SK-N-MC (cell line): Measurements from ENCODE around the gene KRTAP4-4.
"Not testable (repeated sequence)": the region's sequence is repeated elsewhere in the genome, so short reads cannot be mapped to it uniquely, and the experiment has no call there.

Experiments used
- DNase-seq: peaks from one replicate; pipeline ENCODE4 v3.0.0-alpha.2; 2011; ENCODE audit warnings: low read depth, low spot score
- H3K27ac ChIP-seq: fragments of 200-600 bp; sonication (generic); 2 replicates; pipeline ENCODE4 v1.5.1; 2016; ENCODE audit warnings: mixed run types
- H3K36me3 ChIP-seq: fragments of 200-600 bp; sonication (generic); 2 replicates; pipeline ENCODE4 v1.6.1; 2017; ENCODE audit warnings: antibody characterized with exemption, low read length, mixed read lengths; ENCODE audit not compliant: insufficient read depth
- H3K4me3 ChIP-seq: fragments of 200-600 bp; sonication (generic); 2 replicates; pipeline ENCODE4 v1.5.1; 2016
- H3K9ac ChIP-seq: fragments of 200-600 bp; sonication (generic); 2 replicates; pipeline ENCODE4 v1.8.0; 2017; ENCODE audit warnings: mixed run types, mixed read lengths; ENCODE audit not compliant: insufficient read length
- H3K9me3 ChIP-seq: fragments of 200-600 bp; sonication (generic); 2 replicates; pipeline ENCODE4 v1.6.1; 2017; ENCODE audit warnings: low read depth, mild to moderate bottlenecking, antibody characterized with exemption, low read length, moderate library complexity, mixed read lengths
- EZH2 ChIP-seq: fragments of 200-600 bp; sonication (generic); IDR thresholded peaks from one replicate; pipeline ENCODE4 v1.6.1; 2017; ENCODE audit warnings: antibody characterized with exemption
- FOXP2 ChIP-seq: optimal IDR thresholded peaks from 2 replicates; pipeline ENCODE3; 2011; ENCODE audit warnings: mild to moderate bottlenecking, moderate library complexity; ENCODE audit not compliant: insufficient read depth; ENCODE audit errors: extremely low read length, control extremely low read depth
- POLR2AphosphoS5 ChIP-seq: IDR thresholded peaks from 2 replicates; pipeline ENCODE4 v1.6.1; 2012; ENCODE audit warnings: mild to moderate bottlenecking, low read depth, low read length, borderline replicate concordance

KRTAP4-4 gene

DNA sequence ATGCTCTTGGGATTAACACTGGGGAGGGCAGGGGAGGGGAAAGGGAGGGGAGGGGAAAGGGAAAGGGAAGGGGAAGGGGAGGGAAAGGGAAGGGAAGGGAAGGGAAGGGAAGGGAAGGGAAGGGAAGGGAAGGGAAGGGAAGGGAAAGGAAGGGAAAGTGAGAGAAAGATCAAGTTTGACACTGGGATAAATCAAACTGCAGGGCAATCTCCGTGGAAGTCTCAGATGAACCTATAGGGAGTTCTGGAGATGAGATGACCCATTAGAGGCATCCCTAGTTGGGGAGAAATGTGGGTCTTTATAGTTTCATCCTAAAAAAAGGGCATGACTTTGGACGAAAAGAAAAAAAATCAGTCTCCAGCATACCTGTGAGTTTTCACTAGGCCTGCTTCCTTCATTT is 38.8 kb downstream of the KRTAP4-4 start:
- no peak for DNase-seq
- no peak overlapping the region for H3K4me3 ChIP-seq
- no peaks in the 10 kb centered on the region for H3K36me3 ChIP-seq
- H3K9ac ChIP-seq: no peak overlapping the region
- TF ChIP-seq EZH2 (no peak), POLR2AphosphoS5 (no peak), FOXP2 (no peak)
- H3K9me3 ChIP-seq: peaks cover 3% of the 10 kb centered on the region; the same call in 1 of the 2 replicates
- H3K27ac ChIP-seq: no peak overlapping the region

DNA sequence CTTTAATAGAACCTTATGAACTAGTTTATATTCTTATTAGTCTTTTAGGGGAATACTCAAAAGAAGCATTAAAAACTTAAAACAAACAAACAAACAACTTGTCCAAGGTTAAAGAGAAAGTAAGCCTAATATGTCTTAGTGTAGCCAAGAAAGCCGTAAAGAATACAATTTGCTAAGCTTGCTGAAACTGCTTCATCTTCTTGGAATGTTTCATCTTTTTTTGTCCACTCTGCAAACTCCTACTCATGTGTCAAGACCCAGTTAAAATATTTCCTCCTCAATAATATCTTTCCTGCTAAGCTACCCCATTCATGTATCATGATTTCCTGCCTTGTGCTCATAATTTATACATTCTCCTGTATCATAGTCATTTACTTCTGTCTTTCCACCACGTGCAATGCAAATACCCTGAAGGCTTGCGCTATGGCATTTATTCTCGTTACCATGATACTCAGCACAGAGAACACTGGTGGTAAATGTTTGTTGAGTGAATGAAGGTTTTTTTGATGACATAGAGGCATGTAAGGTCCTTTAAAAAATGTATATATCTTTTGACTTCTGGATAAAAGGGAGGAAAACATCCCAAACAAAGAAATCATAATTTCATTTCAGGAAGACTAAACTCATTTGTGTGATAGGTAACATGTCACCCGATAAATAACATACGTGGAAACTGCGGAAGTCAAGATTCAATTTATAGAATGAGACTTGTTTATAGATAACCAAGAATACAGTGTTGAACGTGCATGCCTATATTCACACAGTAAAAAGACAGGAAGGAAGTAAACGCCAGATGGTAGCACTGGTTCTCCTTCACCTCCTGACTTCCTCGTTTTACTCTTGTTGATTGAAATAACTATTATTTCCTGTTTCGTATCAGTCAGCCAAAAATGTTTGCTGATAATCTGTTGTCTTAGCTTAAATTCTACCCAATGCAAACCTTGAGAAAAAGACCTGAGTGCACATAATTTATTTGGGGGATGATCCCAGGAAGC is 40.6 kb downstream of the KRTAP4-4 start:
- peak; percentile 86 for DNase-seq
- H3K36me3 ChIP-seq, H3K9me3 ChIP-seq, H3K9ac ChIP-seq: not testable (repeated sequence)
- Histone ChIP-seq H3K4me3 (peak overlapping the region; percentile 36; the same call in 1 of the 2 replicates), H3K27ac (peak overlapping the region; percentile 91)

GRCh38 chr17:41118721-41119120 is 41.8 kb downstream of the KRTAP4-4 start:
- Histone ChIP-seq H3K9me3 (no peaks in the 10 kb centered on the region), H3K4me3 (no peak overlapping the region), H3K36me3 (no peaks in the 10 kb centered on the region), H3K27ac (no peak overlapping the region), H3K9ac (no peak overlapping the region)
- no peak for DNase-seq
- no peak for TF ChIP-seq EZH2
- TF ChIP-seq POLR2AphosphoS5: no peak
- no peak for TF ChIP-seq FOXP2

DNA sequence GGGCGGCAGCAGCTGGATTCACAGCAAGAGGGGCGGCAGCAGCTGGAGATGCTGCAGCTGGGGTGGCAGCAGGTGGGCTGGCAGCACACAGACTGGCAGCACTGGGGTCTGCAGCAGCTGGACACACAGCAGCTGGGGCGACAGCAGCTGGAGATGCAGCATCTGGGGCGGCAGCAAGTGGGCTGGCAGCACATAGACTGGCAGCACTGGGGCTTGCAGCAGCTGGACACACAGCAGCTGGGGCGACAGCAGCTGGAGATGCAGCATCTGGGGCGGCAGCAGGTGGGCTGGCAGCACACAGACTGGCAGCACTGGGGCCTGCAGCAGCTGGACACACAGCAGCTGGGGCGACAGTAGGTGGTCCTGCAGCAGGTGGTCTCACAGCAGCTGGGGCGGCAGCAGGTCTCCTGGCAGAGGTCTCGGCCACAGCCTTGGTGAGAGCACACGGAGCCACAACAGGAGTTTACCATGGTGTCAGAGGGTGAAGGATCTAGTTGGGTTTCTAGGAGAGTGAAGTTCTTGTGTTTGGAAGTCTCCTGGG is 42.6 kb downstream of the KRTAP4-4 start, which contains the start of gene KRTAP4-11:
Gene KRTAP4-11 (minus strand): TSS at position 528 of the 541 bp plus-strand sequence. CDS start 58 bp downstream, at position 470.
- not testable (repeated sequence) for H3K27ac ChIP-seq

GRCh38 chr17:41116297-41116696 is 44.3 kb downstream of the KRTAP4-4 start:
- Histone ChIP-seq H3K9ac (peak overlapping the region; percentile 6), H3K4me3 (peak overlapping the region; percentile 61), H3K9me3 (peaks cover 6% of the 10 kb centered on the region; the same call in 1 of the 2 replicates), H3K27ac (peak overlapping the region; percentile 43; the same call in 1 of the 2 replicates), H3K36me3 (peaks cover under 1% of the 10 kb centered on the region; the same call in 1 of the 2 replicates)
- TF ChIP-seq POLR2AphosphoS5 (no peak; the same call in 1 of the 2 replicates), FOXP2 (no peak), EZH2 (no peak)
- DNase-seq: peak; percentile 75

More for the DNA sequence above, 42.6 kb downstream of the KRTAP4-4 start, which contains the start of gene KRTAP4-11:
- not testable (repeated sequence) for H3K9ac ChIP-seq, H3K9me3 ChIP-seq, H3K36me3 ChIP-seq, DNase-seq, H3K4me3 ChIP-seq

DNA sequence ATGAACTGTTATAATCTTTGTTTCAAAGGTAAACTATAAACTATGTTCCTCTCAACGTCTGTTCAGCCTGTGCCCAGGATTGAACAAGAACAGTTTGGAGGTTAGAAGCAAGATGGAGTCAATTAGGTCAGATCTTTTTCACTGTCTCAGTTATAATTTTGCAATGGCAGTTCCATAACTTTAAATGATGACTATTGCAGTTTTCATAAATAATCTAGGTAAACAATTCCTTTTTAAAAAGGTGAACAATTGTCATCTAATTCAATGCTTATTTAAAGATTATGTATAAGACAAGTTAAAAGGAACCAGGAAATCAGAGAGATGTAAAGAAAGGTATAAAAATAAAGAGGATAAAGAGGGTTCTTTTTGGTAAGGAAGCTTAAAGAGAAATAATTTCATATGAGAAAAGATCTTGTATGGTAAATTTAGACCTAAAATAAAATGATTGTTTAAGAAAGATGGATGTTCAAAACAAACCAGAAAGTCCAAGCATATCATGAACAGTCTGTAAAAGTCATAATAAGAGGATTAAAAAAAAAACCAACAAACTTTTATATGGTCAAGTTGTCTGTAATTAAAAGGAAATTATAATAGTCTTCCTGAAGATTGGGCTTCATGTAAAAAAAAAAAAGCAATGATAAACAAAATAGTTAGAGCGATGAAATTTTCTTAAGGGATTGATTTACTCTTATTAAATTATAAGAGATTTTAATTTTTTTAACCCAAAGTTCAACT is 49.2 kb downstream of the KRTAP4-4 start:
- no peak overlapping the region for H3K4me3 ChIP-seq

More for the DNA sequence above, 49.2 kb downstream of the KRTAP4-4 start:
- peaks cover 10% of the 10 kb centered on the region; the same call in 1 of the 2 replicates for H3K9me3 ChIP-seq
- no peak overlapping the region for H3K27ac ChIP-seq
- peaks cover 5% of the 10 kb centered on the region; the same call in 1 of the 2 replicates for H3K36me3 ChIP-seq
- no peak overlapping the region for H3K9ac ChIP-seq
- TF ChIP-seq POLR2AphosphoS5: no peak
- TF ChIP-seq FOXP2: no peak
- TF ChIP-seq EZH2: no peak
- DNase-seq: no peak
